Stomach (tissue), 9 donors: ENCODE measurements around the gene CLRN1. TPM values are rescaled to one million over a fixed set of nuclear protein-coding genes. Genes with fewer than 3 reads are reported as not detected.

Source experiments
- DNase-seq, 2 donors: peaks; one replicate each; pipeline versions ENCODE4 v3.0.0 to v3.0.0-alpha.2; 2013 to 2019
- H3K27ac ChIP-seq, 5 donors: fragments of 200-600 bp in 4 of 5; sonication (generic) in 4 of 5; one replicate each; pipeline ENCODE4 v1.5.1; 2013 to 2019; ENCODE audit warnings: mild to moderate bottlenecking in 1 of 5, moderate library complexity in 1 of 5
- H3K27me3 ChIP-seq, 3 donors: fragments of 200-600 bp; sonication (generic); one replicate each; pipeline ENCODE4 v1.5.1; 2017 to 2019; ENCODE audit warnings: mixed run types in 1 of 3
- H3K36me3 ChIP-seq, 4 donors: fragments of 200-600 bp; sonication (generic); 1 replicate in 3 of 4; 2 replicates in 1 of 4; pipeline ENCODE4 v1.5.1; 2016 to 2019
- H3K4me1 ChIP-seq, 4 donors: fragments of 200-600 bp; sonication (generic); one replicate each; pipeline ENCODE4 v1.5.1; 2016 to 2019
- H3K4me3 ChIP-seq, 4 donors: fragments of 200-600 bp; sonication (generic) in 3 of 4; one replicate each; pipeline ENCODE4 v1.5.1; 2016 to 2019; ENCODE audit warnings: mild to moderate bottlenecking in 1 of 4
- H3K9me3 ChIP-seq, 4 donors: fragments of 200-600 bp; sonication (generic); one replicate each; pipeline ENCODE4 v1.5.1; 2016 to 2019
- EP300 ChIP-seq: sonication (generic); formaldehyde crosslinking; IDR thresholded peaks from one replicate; pipeline ENCODE4 v1.6.1; 2017; ENCODE audit warnings: antibody characterized with exemption
- POLR2A ChIP-seq, 4 donors: fragments of 450-650 bp; IDR thresholded peaks; one replicate each; pipeline ENCODE4 v1.6.1; 2016; ENCODE audit warnings: antibody characterized with exemption in 4 of 4, control low read depth in 2 of 4, mild to moderate bottlenecking in 1 of 4, moderate library complexity in 1 of 4
- POLR2AphosphoS5 ChIP-seq, 3 donors: sonication (generic); formaldehyde crosslinking; IDR thresholded peaks; one replicate each; pipeline ENCODE4 v1.6.1; 2016; ENCODE audit warnings: antibody characterized with exemption in 3 of 3
- WGBS, 5 donors: extraction: QIAGEN DNeasy Blood & Tissue Kit in 3 of 5; methylation state at CpG; one replicate each; pipeline versions ENCODE4 v1.1.5 to v1.1.7; 2013 to 2018; 5-methylcytosine and 5-hydroxymethylcytosine counted together
- intact Hi-C: fragments of 100-400 bp; cut with DNase I; formaldehyde crosslinking; loops from one replicate; pipeline ENCODE4 v1.15.1; 2023; ENCODE audit warnings: low total_unique reads
- polyA plus RNA-seq, 3 donors: library from polyadenylated mRNA; stranded (reverse); fragments of 200-250 nt; gene quantifications; one replicate each; pipeline ENCODE4 v1.2.3, GENCODE V29; 2013
- total RNA-seq, 5 donors: library from RNA; depleted of rRNA; stranded (reverse); fragments of >200 nt; gene quantifications; one replicate each; pipeline versions ENCODE4 v1.1.0 to v1.2.3, GENCODE V29; 2014 to 2016
- TF ChIP-seq, protein P1 (sequence below), 7 experiments: fragments of 450-650 bp in 4 of 7; fragments of 200-600 bp in 3 of 7; sonication (generic) in 3 of 7; IDR thresholded peaks; one replicate each; pipeline ENCODE4 v1.5.1; 2016 to 2019; ENCODE audit warnings: antibody characterized with exemption in 7 of 7, control low read depth in 2 of 7, mild to moderate bottlenecking in 1 of 7
- donor health status: healthy with polysubstance abuse.
- donor health status: Bipolar disorder and iron deficiency.
- donor health status: healthy.

CLRN1 gene
- total and polyA plus RNA-seq, 8 donors, result not detected

DNA sequence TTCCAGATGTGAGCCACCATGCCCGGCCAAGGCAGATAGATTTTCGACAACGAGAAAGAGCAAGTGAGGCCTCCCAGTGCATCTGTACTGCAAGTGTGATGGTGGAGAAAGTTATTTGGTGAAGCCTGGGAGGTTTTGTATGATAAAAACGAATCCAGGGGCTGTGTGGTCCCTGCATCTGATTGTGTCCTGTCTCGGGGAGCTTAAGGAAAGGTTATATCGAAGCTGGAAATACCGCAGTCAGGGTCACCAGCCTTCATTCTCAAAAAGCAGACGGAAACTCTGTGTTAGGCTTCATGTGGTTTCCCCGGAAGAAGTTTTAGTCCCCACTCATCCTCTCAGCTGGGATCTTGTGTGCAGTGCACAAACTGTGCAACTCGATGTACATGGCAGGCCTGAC lies 70.7 kb downstream of the CLRN1 start:
- Histone ChIP-seq H3K4me1 (no peaks in the 10 kb centered on the region), H3K27me3 (no peaks in the 10 kb centered on the region), H3K9me3 (no peaks in the 10 kb centered on the region), H3K4me3 (no peak overlapping the region), H3K27ac (no peak overlapping the region), H3K36me3 (no peaks in the 10 kb centered on the region)
- intact Hi-C loops, result no loop called here
- WGBS, 5 donors, result 86 to 90% (median 87%) methylated on average over 10 of the region's 10 CpGs
- TF ChIP-seq, protein P1, sequence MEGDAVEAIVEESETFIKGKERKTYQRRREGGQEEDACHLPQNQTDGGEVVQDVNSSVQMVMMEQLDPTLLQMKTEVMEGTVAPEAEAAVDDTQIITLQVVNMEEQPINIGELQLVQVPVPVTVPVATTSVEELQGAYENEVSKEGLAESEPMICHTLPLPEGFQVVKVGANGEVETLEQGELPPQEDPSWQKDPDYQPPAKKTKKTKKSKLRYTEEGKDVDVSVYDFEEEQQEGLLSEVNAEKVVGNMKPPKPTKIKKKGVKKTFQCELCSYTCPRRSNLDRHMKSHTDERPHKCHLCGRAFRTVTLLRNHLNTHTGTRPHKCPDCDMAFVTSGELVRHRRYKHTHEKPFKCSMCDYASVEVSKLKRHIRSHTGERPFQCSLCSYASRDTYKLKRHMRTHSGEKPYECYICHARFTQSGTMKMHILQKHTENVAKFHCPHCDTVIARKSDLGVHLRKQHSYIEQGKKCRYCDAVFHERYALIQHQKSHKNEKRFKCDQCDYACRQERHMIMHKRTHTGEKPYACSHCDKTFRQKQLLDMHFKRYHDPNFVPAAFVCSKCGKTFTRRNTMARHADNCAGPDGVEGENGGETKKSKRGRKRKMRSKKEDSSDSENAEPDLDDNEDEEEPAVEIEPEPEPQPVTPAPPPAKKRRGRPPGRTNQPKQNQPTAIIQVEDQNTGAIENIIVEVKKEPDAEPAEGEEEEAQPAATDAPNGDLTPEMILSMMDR (IDR thresholded peaks at IDR 0.05), result no peak
- TF ChIP-seq POLR2A (IDR thresholded peaks at IDR 0.05) (no peak), POLR2AphosphoS5 (IDR thresholded peaks at IDR 0.05) (no peak), EP300 (no peak)
- DNase-seq, result no peak

DNA sequence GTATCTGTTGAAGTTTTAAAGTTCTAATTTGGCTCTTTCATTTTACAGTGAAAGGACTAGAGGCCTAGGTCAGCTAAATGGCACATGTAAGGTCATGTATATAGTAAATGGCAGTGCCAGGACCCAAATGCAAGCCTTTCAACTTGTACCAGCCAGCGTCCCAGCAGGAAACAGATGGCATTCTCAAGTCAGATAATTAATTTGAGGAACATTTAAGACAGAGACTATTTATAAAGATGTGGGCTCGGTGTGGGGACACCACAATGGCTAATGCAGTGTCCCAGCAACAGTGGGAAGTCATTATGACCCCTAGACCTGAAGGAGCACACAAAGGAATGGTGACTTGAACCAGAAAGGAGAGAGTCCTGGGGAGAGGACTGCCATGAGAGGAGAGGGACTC lies 73.4 kb downstream of the CLRN1 start:
- Histone ChIP-seq H3K27me3 (no peaks in the 10 kb centered on the region), H3K4me1 (no peaks in the 10 kb centered on the region), H3K27ac (no peak overlapping the region), H3K4me3 (no peak overlapping the region), H3K36me3 (no peaks in the 10 kb centered on the region), H3K9me3 (no peaks in the 10 kb centered on the region)
- intact Hi-C loops, result no loop called here
- 41 to 73% (median 55%) methylated on average over 2 of the region's 2 CpGs for WGBS, 5 donors
- TF ChIP-seq, protein P1 (IDR thresholded peaks at IDR 0.05), result no peak
- no peak for TF ChIP-seq POLR2A (IDR thresholded peaks at IDR 0.05)
- no peak for TF ChIP-seq POLR2AphosphoS5 (IDR thresholded peaks at IDR 0.05)
- TF ChIP-seq EP300, result no peak
- DNase-seq, result no peak

GRCh38 chr3:150898046-150898754 lies 74.3 kb downstream of the CLRN1 start:
- H3K9me3 ChIP-seq, result no peaks in the 10 kb centered on the region
- 64 to 79% (median 74%) methylated on average over 3 of the region's 3 CpGs for WGBS, 5 donors
- no peak for DNase-seq
- no peak overlapping the region for H3K27ac ChIP-seq
- no peaks in the 10 kb centered on the region for H3K36me3 ChIP-seq
- H3K27me3 ChIP-seq, result no peaks in the 10 kb centered on the region
- H3K4me1 ChIP-seq, result no peaks in the 10 kb centered on the region
- no peak overlapping the region for H3K4me3 ChIP-seq
- intact Hi-C loops, result no loop called here
- TF ChIP-seq POLR2A (IDR thresholded peaks at IDR 0.05), result no peak
- no peak for TF ChIP-seq EP300

DNA sequence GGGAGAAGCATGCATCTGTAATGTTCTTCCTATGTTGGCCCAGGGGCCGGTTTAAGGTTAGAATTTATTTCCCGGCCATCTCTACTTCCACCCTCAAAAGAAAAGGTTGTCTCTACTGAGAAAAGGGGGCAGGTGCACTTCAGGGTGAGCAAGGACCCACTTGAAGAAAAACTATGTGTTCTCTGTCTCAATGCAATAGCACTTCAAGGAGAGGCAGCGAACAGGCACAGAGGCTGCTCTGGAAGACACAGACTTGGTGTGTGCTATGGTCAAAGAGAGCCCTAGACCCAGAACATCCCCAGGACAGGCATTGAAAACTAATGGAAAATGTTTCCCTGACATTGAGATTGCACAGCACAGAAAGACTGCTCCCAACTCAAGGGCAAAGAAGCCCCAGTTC lies 74.9 kb downstream of the CLRN1 start:
- no peaks in the 10 kb centered on the region for H3K9me3 ChIP-seq
- H3K36me3 ChIP-seq, result no peaks in the 10 kb centered on the region
- no peaks in the 10 kb centered on the region for H3K27me3 ChIP-seq
- no peak for DNase-seq
- H3K4me1 ChIP-seq, result no peaks in the 10 kb centered on the region
- intact Hi-C loops, result no loop called here
- H3K4me3 ChIP-seq, result no peak overlapping the region
- 79 to 97% (median 95%) methylated on average over 3 of the region's 3 CpGs for WGBS, 5 donors
- no peak overlapping the region for H3K27ac ChIP-seq
- TF ChIP-seq, protein P1 (IDR thresholded peaks at IDR 0.05), result no peak
- no peak for TF ChIP-seq POLR2A (IDR thresholded peaks at IDR 0.05)
- TF ChIP-seq POLR2AphosphoS5 (IDR thresholded peaks at IDR 0.05), result no peak
- no peak for TF ChIP-seq EP300

GRCh38 chr3:150890831-150891230 lies 81.7 kb downstream of the CLRN1 start:
- no peak for DNase-seq
- 89 to 93% (median 91%) methylated on average over 9 of the region's 9 CpGs for WGBS, 5 donors
- no peaks in the 10 kb centered on the region for H3K4me1 ChIP-seq
- no peaks in the 10 kb centered on the region for H3K27me3 ChIP-seq
- intact Hi-C loops, result no loop called here
- peak overlapping the region in 1 of 5 donors; percentile 14 for H3K27ac ChIP-seq
- no peak overlapping the region for H3K4me3 ChIP-seq
- H3K36me3 ChIP-seq, result no peaks in the 10 kb centered on the region
- peaks cover 0 to 7% (median 2%) of the 10 kb centered on the region in 4 donors for H3K9me3 ChIP-seq
- TF ChIP-seq POLR2A (IDR thresholded peaks at IDR 0.05), result no peak
- TF ChIP-seq, protein P1 (IDR thresholded peaks at IDR 0.05), result no peak
- TF ChIP-seq EP300, result no peak
- TF ChIP-seq POLR2AphosphoS5 (IDR thresholded peaks at IDR 0.05), result no peak
